Small intestine (tissue), 7 donors: ENCODE data around the gene SLC45A1. TPM values are rescaled to one million over a fixed set of nuclear protein-coding genes. Genes with fewer than 3 reads are reported as not detected.

ENCODE experiments used
- DNase-seq, 2 donors: peaks; one replicate each; pipeline versions ENCODE4 v3.0.0 to v3.0.0-alpha.2; 2013
- FAIRE-seq: peaks from 2 replicates; lab custom pipeline; 2012; peaks lifted over from hg19 to GRCh38; lab: Jason Lieb, UNC
- H3K27ac ChIP-seq, 3 donors: one replicate each; pipeline ENCODE4 v1.5.1; 2013; ENCODE audit warnings: low read length in 2 of 3, mild to moderate bottlenecking in 2 of 3, control low read depth in 1 of 3, inconsistent platforms in 1 of 3, low read depth in 1 of 3, moderate library complexity in 1 of 3
- H3K27me3 ChIP-seq, 3 donors: one replicate each; pipeline ENCODE4 v1.6.1; 2013; ENCODE audit warnings: low read length in 3 of 3, inconsistent platforms in 1 of 3; ENCODE audit not compliant: control insufficient read depth in 3 of 3, insufficient read depth in 3 of 3
- H3K36me3 ChIP-seq, 3 donors: one replicate each; pipeline ENCODE4 v1.6.1; 2013; ENCODE audit warnings: low read length in 3 of 3, inconsistent platforms in 1 of 3, low read depth in 1 of 3, mild to moderate bottlenecking in 1 of 3, moderate library complexity in 1 of 3; ENCODE audit not compliant: control insufficient read depth in 3 of 3, insufficient read depth in 2 of 3
- H3K4me1 ChIP-seq, 3 donors: one replicate each; pipeline ENCODE4 v1.6.1; 2013; ENCODE audit warnings: low read length in 2 of 3, inconsistent platforms in 1 of 3, low read depth in 1 of 3, mild to moderate bottlenecking in 1 of 3, moderate library complexity in 1 of 3; ENCODE audit not compliant: control insufficient read depth in 3 of 3, insufficient read depth in 2 of 3
- H3K4me3 ChIP-seq, 3 donors: one replicate each; pipeline ENCODE4 v1.5.1; 2013; ENCODE audit warnings: low read length in 3 of 3, control low read depth in 1 of 3, inconsistent platforms in 1 of 3, low read depth in 1 of 3, mild to moderate bottlenecking in 1 of 3, moderate library complexity in 1 of 3
- H3K9me3 ChIP-seq, 2 donors: one replicate each; pipeline ENCODE4 v1.6.1; 2013; ENCODE audit warnings: low read depth in 1 of 2, low read length in 1 of 2; ENCODE audit not compliant: control insufficient read depth in 2 of 2, insufficient read depth in 1 of 2
- WGBS, 3 donors: extraction: QIAGEN DNeasy Blood & Tissue Kit; methylation state at CpG; one replicate each; pipeline ENCODE4 v1.1.7; 2013; 5-methylcytosine and 5-hydroxymethylcytosine counted together
- polyA plus RNA-seq, 4 donors: library from polyadenylated mRNA; stranded (reverse) in 3 of 4; unstranded in 1 of 4; fragments of 200-250 nt in 3 of 4; fragments of 120-200 nt in 1 of 4; gene quantifications; one replicate each; pipeline versions ENCODE4 v1.2.1 to v1.2.3, GENCODE V29; 2013
- donor health status: healthy with polysubstance abuse.
- donor health status: control.
- donor health status: control.
- donor health status: Bipolar disorder and iron deficiency.
- donor health status: healthy.

The SLC45A1 gene
- polyA plus RNA-seq, 4 donors, result 0.58 to 2.4 TPM; not detected in 2

- Histone ChIP-seq H3K27me3 (no peaks in the 10 kb centered on the region), H3K27ac (no peak overlapping the region), H3K4me3 (no peak overlapping the region), H3K36me3 (peaks cover 5 to 55% (median 5%) of the 10 kb centered on the region in 3 donors), H3K9me3 (no peaks in the 10 kb centered on the region), H3K4me1 (no peaks in the 10 kb centered on the region)
- DNase-seq (no peak), FAIRE-seq (no peak)
- WGBS, 3 donors, result 74 to 84% (median 81%) methylated on average over 24 of the region's 24 CpGs
Measured at GRCh38 chr1:8350914-8351684, 33.2 kb downstream of the SLC45A1 start.

GRCh38 chr1:8351693-8352470 is 34.0 kb downstream of the SLC45A1 start:
- H3K36me3 ChIP-seq, result peaks cover 7 to 63% (median 11%) of the 10 kb centered on the region in 3 donors
- no peak for FAIRE-seq
- H3K27me3 ChIP-seq, result no peaks in the 10 kb centered on the region
- H3K27ac ChIP-seq, result peak overlapping the region in 1 of 3 donors; percentile 23
- H3K4me3 ChIP-seq, result no peak overlapping the region
- no peaks in the 10 kb centered on the region for H3K4me1 ChIP-seq
- no peaks in the 10 kb centered on the region for H3K9me3 ChIP-seq
- peak; percentile 23 to 42 for DNase-seq
- 60 to 68% (median 64%) methylated on average over 13 of the region's 13 CpGs for WGBS, 3 donors

GRCh38 chr1:8352471-8352845 is 34.5 kb downstream of the SLC45A1 start:
- Histone ChIP-seq H3K27ac (peak overlapping the region in 1 of 3 donors; percentile 4), H3K9me3 (no peaks in the 10 kb centered on the region), H3K36me3 (peaks cover 10 to 68% (median 16%) of the 10 kb centered on the region in 3 donors), H3K4me3 (no peak overlapping the region), H3K27me3 (no peaks in the 10 kb centered on the region), H3K4me1 (no peaks in the 10 kb centered on the region)
- FAIRE-seq (no peak), DNase-seq (no peak)
- WGBS, 3 donors, result 70 to 79% (median 74%) methylated on average over 15 of the region's 15 CpGs

GRCh38 chr1:8352886-8353785 is 35.2 kb downstream of the SLC45A1 start:
- no peaks in the 10 kb centered on the region for H3K27me3 ChIP-seq
- H3K9me3 ChIP-seq, result no peaks in the 10 kb centered on the region
- H3K4me1 ChIP-seq, result no peaks in the 10 kb centered on the region
- H3K36me3 ChIP-seq, result peaks cover 10 to 75% (median 16%) of the 10 kb centered on the region in 3 donors
- FAIRE-seq (no peak), DNase-seq (no peak)
- H3K27ac ChIP-seq, result peak overlapping the region in 1 of 3 donors; percentile 4
- WGBS, 3 donors, result 65 to 78% (median 75%) methylated on average over 21 of the region's 21 CpGs
- no peak overlapping the region for H3K4me3 ChIP-seq

GRCh38 chr1:8354038-8354437 is 36.1 kb downstream of the SLC45A1 start:
- DNase-seq, result no peak
- FAIRE-seq, result no peak
- Histone ChIP-seq H3K4me3 (no peak overlapping the region), H3K27me3 (no peaks in the 10 kb centered on the region), H3K9me3 (no peaks in the 10 kb centered on the region), H3K4me1 (no peaks in the 10 kb centered on the region), H3K36me3 (peaks cover 10 to 84% (median 19%) of the 10 kb centered on the region in 3 donors), H3K27ac (no peak overlapping the region)
- 76 to 87% (median 86%) methylated on average over 8 of the region's 8 CpGs for WGBS, 3 donors

- Histone ChIP-seq H3K27me3 (no peaks in the 10 kb centered on the region), H3K9me3 (no peaks in the 10 kb centered on the region), H3K4me3 (no peak overlapping the region), H3K36me3 (peaks cover 10 to 97% (median 32%) of the 10 kb centered on the region in 3 donors), H3K4me1 (no peaks in the 10 kb centered on the region), H3K27ac (no peak overlapping the region)
- 88 to 91% (median 89%) methylated on average over 23 to 24 of the region's 24 CpGs for WGBS, 3 donors
- DNase-seq (no peak), FAIRE-seq (no peak)
Measured at GRCh38 chr1:8355439-8356255, 37.7 kb downstream of the SLC45A1 start.

GRCh38 chr1:8356256-8357209 is 38.6 kb downstream of the SLC45A1 start:
- Histone ChIP-seq H3K9me3 (no peaks in the 10 kb centered on the region), H3K4me3 (no peak overlapping the region), H3K36me3 (peaks cover 14 to 97% (median 40%) of the 10 kb centered on the region in 3 donors), H3K27me3 (no peaks in the 10 kb centered on the region), H3K4me1 (no peaks in the 10 kb centered on the region), H3K27ac (no peak overlapping the region)
- 93 to 94% (median 93%) methylated on average over 27 of the region's 27 CpGs for WGBS, 3 donors
- FAIRE-seq (no peak), DNase-seq (no peak)
